ENCODE measurements around the gene RRP12.
"Not testable (repeated sequence)": the region's sequence is repeated elsewhere in the genome, so short reads cannot be mapped to it uniquely, and the experiment has no call there.

The RRP12 gene

GRCh38 chr10:97406483-97406882 lies 5.3 kb upstream of the RRP12 start:
- DNase-seq (ENCODE audit: low read depth): not testable (repeated sequence)

GRCh38 chr10:97406064-97406463 lies 4.9 kb upstream of the RRP12 start:
- DNase-seq (ENCODE audit: low read depth): no peak

- DNase-seq (ENCODE audit: low read depth): no peak
Measured at GRCh38 chr10:97404044-97404443, 2.9 kb upstream of the RRP12 start.

GRCh38 chr10:97401455-97401919 lies 347 bp upstream of the RRP12 start:
- no peak for DNase-seq (ENCODE audit: low read depth)

- peak; percentile 88 for DNase-seq (ENCODE audit: low read depth)
Measured at GRCh38 chr10:97399843-97400545, 1.1 kb downstream of the RRP12 start.

GRCh38 chr10:97396056-97396455 lies 5.1 kb downstream of the RRP12 start:
- no peak for DNase-seq (ENCODE audit: low read depth)

GRCh38 chr10:97393034-97393573 lies 8.0 kb downstream of the RRP12 start:
- DNase-seq (ENCODE audit: low read depth): no peak

- no peak for DNase-seq (ENCODE audit: low read depth)
Measured at GRCh38 chr10:97390091-97390490, 11.0 kb downstream of the RRP12 start.

- no peak for DNase-seq (ENCODE audit: low read depth)
Measured at GRCh38 chr10:97388152-97388551, 13.0 kb downstream of the RRP12 start.

- no peak for DNase-seq (ENCODE audit: low read depth)
Measured at GRCh38 chr10:97385565-97385964, 15.6 kb downstream of the RRP12 start.

GRCh38 chr10:97384641-97385040 lies 16.5 kb downstream of the RRP12 start:
- no peak for DNase-seq (ENCODE audit: low read depth)

GRCh38 chr10:97384156-97384555 lies 17.0 kb downstream of the RRP12 start:
- DNase-seq (ENCODE audit: low read depth): no peak

GRCh38 chr10:97383159-97383558 lies 18.0 kb downstream of the RRP12 start:
- DNase-seq (ENCODE audit: low read depth): no peak

- DNase-seq (ENCODE audit: low read depth): no peak
Measured at GRCh38 chr10:97381626-97382025, 19.5 kb downstream of the RRP12 start.

GRCh38 chr10:97380516-97380915 lies 20.6 kb downstream of the RRP12 start:
- DNase-seq (ENCODE audit: low read depth): no peak

- no peak for DNase-seq (ENCODE audit: low read depth)
Measured at GRCh38 chr10:97378933-97379921, 21.9 kb downstream of the RRP12 start.

GRCh38 chr10:97376413-97376812 lies 24.7 kb downstream of the RRP12 start:
- DNase-seq (ENCODE audit: low read depth): no peak

GRCh38 chr10:97373456-97373855 lies 27.7 kb downstream of the RRP12 start:
- no peak for DNase-seq (ENCODE audit: low read depth)

GRCh38 chr10:97372233-97372875 lies 28.8 kb downstream of the RRP12 start:
- DNase-seq (ENCODE audit: low read depth): no peak

- DNase-seq (ENCODE audit: low read depth): no peak
Measured at GRCh38 chr10:97371696-97372095, 29.4 kb downstream of the RRP12 start.

- DNase-seq (ENCODE audit: low read depth): no peak
Measured at GRCh38 chr10:97367126-97367649, 34.0 kb downstream of the RRP12 start.

GRCh38 chr10:97366572-97366971 lies 34.6 kb downstream of the RRP12 start:
- DNase-seq (ENCODE audit: low read depth): no peak
